Measurements from ENCODE around the gene FKBP5. TPM values are rescaled to one million over a fixed set of nuclear protein-coding genes. Genes with fewer than 3 reads are reported as not detected.

The FKBP5 gene
- total RNA-seq, 1 experiment from 2014 or later = 20.1 TPM

GRCh38 chr6:35662999-35663398 is 25.7 kb downstream of the FKBP5 start:
- Mint-ChIP-seq H3K27ac (ENCODE audit: unreplicated experiment) (no peak overlapping the region), H3K27me3 (ENCODE audit: insufficient read depth, unreplicated experiment) (no peaks in the 10 kb centered on the region), H3K4me1 (ENCODE audit: low read depth, unreplicated experiment) (no peaks in the 10 kb centered on the region), H3K36me3 (ENCODE audit: insufficient read depth, unreplicated experiment) (no peaks in the 10 kb centered on the region), H3K9me3 (ENCODE audit: unreplicated experiment) (no peaks in the 10 kb centered on the region), H3K4me3 (ENCODE audit: unreplicated experiment) (no peak overlapping the region)
- TF ChIP-seq CTCF (IDR thresholded peaks at IDR 0.05; ENCODE audit: insufficient read depth in 1 of 2, low read depth in 1 of 2, low read length in 1 of 2, severe bottlenecking in 1 of 2, unreplicated experiment in 1 of 2) = no peak
- ChIA-PET CTCF (interaction anchor here (1.1 kb wide), 1 partner anchor 74 kb away, joined by 3 read pairs; no protein-coding TSS in a partner anchor), POLR2A (no interaction called here)
- no TSS peak for BruUV-seq (replicated peaks)
- Histone ChIP-seq H3K36me3 (ENCODE audit: control insufficient read depth, insufficient read depth, low read length) (no peaks in the 10 kb centered on the region), H3K4me3 (ENCODE audit: low read depth, low read length) (no peak overlapping the region), H3K27me3 (replicated peaks; ENCODE audit: control insufficient read depth, insufficient read depth, low read length) (no peaks in the 10 kb centered on the region), H3K9me3 (no peaks in the 10 kb centered on the region), H3K4me1 (no peaks in the 10 kb centered on the region)
- intact Hi-C loops (cut with micrococcal nuclease; ENCODE audit: unreplicated experiment) = no loop called here
- no peak for DNase-seq

GRCh38 chr6:35654883-35655282 is 33.8 kb downstream of the FKBP5 start:
- TF ChIP-seq CTCF (IDR thresholded peaks at IDR 0.05; ENCODE audit: insufficient read depth in 1 of 2, low read depth in 1 of 2, low read length in 1 of 2, severe bottlenecking in 1 of 2, unreplicated experiment in 1 of 2) = no peak
- Mint-ChIP-seq H3K27ac (ENCODE audit: unreplicated experiment) (no peak overlapping the region), H3K4me3 (ENCODE audit: unreplicated experiment) (no peak overlapping the region), H3K36me3 (ENCODE audit: insufficient read depth, unreplicated experiment) (no peaks in the 10 kb centered on the region), H3K27me3 (ENCODE audit: insufficient read depth, unreplicated experiment) (no peaks in the 10 kb centered on the region), H3K4me1 (ENCODE audit: low read depth, unreplicated experiment) (no peaks in the 10 kb centered on the region), H3K9me3 (ENCODE audit: unreplicated experiment) (no peaks in the 10 kb centered on the region)
- no peak for DNase-seq
- Histone ChIP-seq H3K9me3 (no peaks in the 10 kb centered on the region), H3K36me3 (ENCODE audit: control insufficient read depth, insufficient read depth, low read length) (no peaks in the 10 kb centered on the region), H3K27me3 (replicated peaks; ENCODE audit: control insufficient read depth, insufficient read depth, low read length) (no peaks in the 10 kb centered on the region), H3K4me3 (ENCODE audit: low read depth, low read length) (no peak overlapping the region), H3K4me1 (no peaks in the 10 kb centered on the region)
- CTCF ChIA-PET = no interaction called here
- BruUV-seq (replicated peaks) = no TSS peak
- POLR2A ChIA-PET = no interaction called here
- intact Hi-C loops (cut with micrococcal nuclease; ENCODE audit: unreplicated experiment) = no loop called here

- Mint-ChIP-seq H3K27ac (ENCODE audit: unreplicated experiment) (no peak overlapping the region), H3K36me3 (ENCODE audit: insufficient read depth, unreplicated experiment) (no peaks in the 10 kb centered on the region), H3K9me3 (ENCODE audit: unreplicated experiment) (no peaks in the 10 kb centered on the region), H3K4me1 (ENCODE audit: low read depth, unreplicated experiment) (no peaks in the 10 kb centered on the region), H3K4me3 (ENCODE audit: unreplicated experiment) (no peak overlapping the region), H3K27me3 (ENCODE audit: insufficient read depth, unreplicated experiment) (no peaks in the 10 kb centered on the region)
- no peaks in the 10 kb centered on the region for H3K27me3 ChIP-seq (replicated peaks; ENCODE audit: control insufficient read depth, insufficient read depth, low read length)
- no peak overlapping the region for H3K4me3 ChIP-seq (ENCODE audit: low read depth, low read length)
- DNase-seq = no peak
- POLR2A ChIA-PET = no interaction called here
- no peak for TF ChIP-seq CTCF (IDR thresholded peaks at IDR 0.05; ENCODE audit: insufficient read depth in 1 of 2, low read depth in 1 of 2, low read length in 1 of 2, severe bottlenecking in 1 of 2, unreplicated experiment in 1 of 2)
- no peaks in the 10 kb centered on the region for H3K9me3 ChIP-seq
- H3K4me1 ChIP-seq = no peaks in the 10 kb centered on the region
- H3K36me3 ChIP-seq (ENCODE audit: control insufficient read depth, insufficient read depth, low read length) = no peaks in the 10 kb centered on the region
- no TSS peak for BruUV-seq (replicated peaks)
- CTCF ChIA-PET = no interaction called here
- intact Hi-C loops (cut with micrococcal nuclease; ENCODE audit: unreplicated experiment) = no loop called here
These were observed 37.5 kb downstream of the FKBP5 start for GRCh38 chr6:35651244-35651643.
